Measurements from ENCODE around the gene RNF7. TPM values are rescaled to one million over a fixed set of nuclear protein-coding genes. Genes with fewer than 3 reads are reported as not detected.

RNF7 gene
- total and polyA plus RNA-seq, 3 donors from 2014 or later: 60.7 to 122 (median 69.9) TPM

DNA sequence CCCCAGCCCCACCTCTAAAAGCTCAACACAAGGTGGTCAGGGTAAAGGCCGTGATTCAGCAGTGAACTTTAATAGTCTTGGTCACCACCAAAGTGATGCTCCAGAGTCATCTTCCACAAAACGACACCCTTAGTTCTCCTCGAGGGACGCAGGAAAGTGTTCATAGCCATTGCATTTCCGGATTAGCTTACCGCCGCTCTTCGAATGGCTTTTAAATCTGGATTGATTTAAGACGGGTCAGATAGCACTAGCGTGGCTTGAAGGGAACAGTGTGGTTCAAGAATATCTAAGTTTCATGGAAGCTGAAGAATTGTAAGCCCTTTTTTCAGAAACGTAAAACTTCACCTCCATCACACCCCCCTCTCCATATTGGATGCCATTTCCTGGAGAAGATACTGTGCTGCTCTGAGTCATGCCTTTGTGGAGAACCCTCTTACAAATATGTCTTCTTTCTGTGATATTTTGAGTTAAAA lies 829 bp downstream of the RNF7 start:
- DNase-seq: peak; percentile 33
- intact Hi-C loops (cut with DNase I; ENCODE audit: low total_unique reads): loop anchor here (10.0 kb wide), 1 partner anchor 136 kb away; the partner anchor contains the start of gene ATP1B3

DNA sequence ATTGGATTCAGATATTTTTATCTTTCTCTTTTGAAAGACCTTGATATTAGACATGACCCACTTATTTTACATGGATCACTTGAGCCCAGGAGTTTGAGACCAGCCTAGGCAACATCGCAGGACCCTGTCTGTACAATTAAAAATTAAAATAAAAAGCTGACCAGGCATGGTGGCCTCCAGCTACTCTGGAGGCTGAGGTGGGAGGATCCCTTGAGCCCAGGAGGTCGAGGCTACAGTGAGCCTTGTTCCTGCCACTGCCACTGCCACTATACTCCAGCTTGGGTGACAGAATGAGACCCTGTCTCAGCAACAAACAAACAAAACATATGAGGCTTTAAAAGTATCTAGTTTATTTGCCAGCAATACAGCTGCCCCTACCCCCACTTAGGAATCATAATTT lies 1.6 kb downstream of the RNF7 start:
- peak overlapping the region; percentile 96 to 97 for H3K27ac ChIP-seq
- H3K9me3 ChIP-seq: no peaks in the 10 kb centered on the region
- no peaks in the 10 kb centered on the region for H3K27me3 ChIP-seq
- H3K4me3 ChIP-seq: peak overlapping the region in 1 of 2 donors; percentile 96
- intact Hi-C loops (cut with DNase I; ENCODE audit: low total_unique reads): loop anchor here (10.0 kb wide), 1 partner anchor 135 kb away; the partner anchor contains the start of gene ATP1B3
- TF ChIP-seq, protein P1, sequence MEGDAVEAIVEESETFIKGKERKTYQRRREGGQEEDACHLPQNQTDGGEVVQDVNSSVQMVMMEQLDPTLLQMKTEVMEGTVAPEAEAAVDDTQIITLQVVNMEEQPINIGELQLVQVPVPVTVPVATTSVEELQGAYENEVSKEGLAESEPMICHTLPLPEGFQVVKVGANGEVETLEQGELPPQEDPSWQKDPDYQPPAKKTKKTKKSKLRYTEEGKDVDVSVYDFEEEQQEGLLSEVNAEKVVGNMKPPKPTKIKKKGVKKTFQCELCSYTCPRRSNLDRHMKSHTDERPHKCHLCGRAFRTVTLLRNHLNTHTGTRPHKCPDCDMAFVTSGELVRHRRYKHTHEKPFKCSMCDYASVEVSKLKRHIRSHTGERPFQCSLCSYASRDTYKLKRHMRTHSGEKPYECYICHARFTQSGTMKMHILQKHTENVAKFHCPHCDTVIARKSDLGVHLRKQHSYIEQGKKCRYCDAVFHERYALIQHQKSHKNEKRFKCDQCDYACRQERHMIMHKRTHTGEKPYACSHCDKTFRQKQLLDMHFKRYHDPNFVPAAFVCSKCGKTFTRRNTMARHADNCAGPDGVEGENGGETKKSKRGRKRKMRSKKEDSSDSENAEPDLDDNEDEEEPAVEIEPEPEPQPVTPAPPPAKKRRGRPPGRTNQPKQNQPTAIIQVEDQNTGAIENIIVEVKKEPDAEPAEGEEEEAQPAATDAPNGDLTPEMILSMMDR (IDR thresholded peaks at IDR 0.05): no peak
- TF ChIP-seq POLR2A (IDR thresholded peaks at IDR 0.05): no peak
- peaks cover 21% of the 10 kb centered on the region for H3K4me1 ChIP-seq
- 53 to 55% methylated on average over 2 of the region's 2 CpGs for WGBS, 2 donors
- no peak for DNase-seq
- H3K36me3 ChIP-seq (ENCODE audit: low read depth, missing control alignments): no peaks in the 10 kb centered on the region

More for the DNA sequence above, 829 bp downstream of the RNF7 start:
- peak overlapping the region; percentile 96 to 97 for H3K27ac ChIP-seq
- TF ChIP-seq, protein P1 (IDR thresholded peaks at IDR 0.05): no peak
- no peak for TF ChIP-seq POLR2A (IDR thresholded peaks at IDR 0.05)
- no peaks in the 10 kb centered on the region for H3K36me3 ChIP-seq (ENCODE audit: low read depth, missing control alignments)
- no peaks in the 10 kb centered on the region for H3K27me3 ChIP-seq
- peaks cover 21% of the 10 kb centered on the region for H3K4me1 ChIP-seq
- 0 to 2% methylated on average over 11 of the region's 11 CpGs for WGBS, 2 donors
- H3K4me3 ChIP-seq: peak overlapping the region; percentile 96
- no peaks in the 10 kb centered on the region for H3K9me3 ChIP-seq

DNA sequence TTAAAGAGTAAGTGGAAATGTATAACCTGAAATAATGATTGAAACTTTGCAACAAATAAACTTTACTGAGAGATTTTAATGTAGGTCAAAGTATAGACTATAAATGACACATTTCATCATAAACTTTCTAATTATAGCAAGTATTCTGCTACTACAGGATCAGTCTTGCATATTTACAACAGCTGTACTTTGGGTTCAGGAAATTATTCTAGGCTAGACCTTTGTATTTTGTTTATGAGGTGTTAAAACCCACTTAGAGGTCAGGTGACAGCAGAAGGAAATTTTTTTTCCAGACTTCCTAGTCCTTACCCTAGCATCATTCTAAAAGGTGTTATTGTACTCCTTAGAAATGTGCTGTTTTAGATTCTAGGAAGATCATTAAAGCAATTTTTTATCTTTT lies 2.3 kb downstream of the RNF7 start:
- Histone ChIP-seq H3K9me3 (no peaks in the 10 kb centered on the region), H3K27me3 (no peaks in the 10 kb centered on the region), H3K36me3 (ENCODE audit: low read depth, missing control alignments) (no peaks in the 10 kb centered on the region), H3K4me1 (peaks cover 21% of the 10 kb centered on the region), H3K4me3 (no peak overlapping the region), H3K27ac (peak overlapping the region in 1 of 2 donors; percentile 96)
- intact Hi-C loops (cut with DNase I; ENCODE audit: low total_unique reads): no loop called here
- TF ChIP-seq POLR2A (IDR thresholded peaks at IDR 0.05): no peak
- TF ChIP-seq, protein P1 (IDR thresholded peaks at IDR 0.05): no peak
- DNase-seq: no peak

DNA sequence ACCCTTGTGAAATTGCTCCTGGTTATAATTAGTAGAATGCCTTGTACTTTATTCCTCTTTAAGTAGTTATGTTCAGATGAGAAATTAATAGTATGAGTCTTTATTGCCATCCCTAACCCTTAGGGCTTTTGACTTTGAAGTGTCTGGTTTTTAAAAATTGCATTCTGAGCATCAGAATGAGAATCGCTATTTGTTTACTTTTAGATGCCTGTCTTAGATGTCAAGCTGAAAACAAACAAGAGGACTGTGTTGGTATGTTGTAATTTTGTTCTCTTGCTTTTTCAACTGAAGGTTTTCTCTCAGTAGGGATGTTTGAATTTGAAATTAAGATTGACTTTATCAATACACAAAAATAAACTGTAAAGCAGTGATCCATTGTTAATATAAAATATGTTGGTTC lies 5.2 kb downstream of the RNF7 start:
- Histone ChIP-seq H3K4me1 (peaks cover 21% of the 10 kb centered on the region), H3K27ac (no peak overlapping the region), H3K9me3 (no peaks in the 10 kb centered on the region), H3K36me3 (ENCODE audit: low read depth, missing control alignments) (no peaks in the 10 kb centered on the region), H3K27me3 (no peaks in the 10 kb centered on the region), H3K4me3 (no peak overlapping the region)
- intact Hi-C loops (cut with DNase I; ENCODE audit: low total_unique reads): no loop called here
- no peak for DNase-seq
- TF ChIP-seq, protein P1 (IDR thresholded peaks at IDR 0.05): no peak
- no peak for TF ChIP-seq POLR2A (IDR thresholded peaks at IDR 0.05)
- 73 to 76% methylated on average over 1 of the region's 1 CpG for WGBS, 2 donors

DNA sequence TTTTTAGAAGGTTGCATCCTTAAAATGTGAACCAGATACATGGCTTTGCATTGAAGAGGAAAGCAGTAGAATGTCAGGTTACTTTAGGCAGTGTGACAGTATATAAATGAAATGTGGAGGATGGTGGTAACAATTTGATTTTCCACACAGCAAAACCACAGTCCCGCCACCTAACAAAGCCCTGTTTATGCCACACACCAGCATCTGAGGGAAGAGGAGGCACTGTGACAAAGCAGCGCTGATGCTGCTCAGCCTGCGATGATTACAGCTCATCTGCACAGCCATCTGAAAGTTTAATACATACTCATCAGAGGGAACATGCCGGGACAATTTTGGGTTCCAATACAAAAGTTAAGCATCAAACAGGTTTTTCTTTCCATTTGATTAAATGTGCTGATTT lies 8.9 kb downstream of the RNF7 start:
- intact Hi-C loops (cut with DNase I; ENCODE audit: low total_unique reads): no loop called here
- DNase-seq: no peak
- Histone ChIP-seq H3K4me1 (no peaks in the 10 kb centered on the region), H3K27me3 (no peaks in the 10 kb centered on the region), H3K9me3 (no peaks in the 10 kb centered on the region), H3K27ac (no peak overlapping the region), H3K4me3 (no peak overlapping the region), H3K36me3 (ENCODE audit: low read depth, missing control alignments) (no peaks in the 10 kb centered on the region)
- WGBS, 2 donors: 90 to 93% methylated on average over 4 of the region's 4 CpGs
- TF ChIP-seq POLR2A (IDR thresholded peaks at IDR 0.05): no peak
- TF ChIP-seq, protein P1 (IDR thresholded peaks at IDR 0.05): no peak
